Stomach (tissue), 9 donors: Measurements from ENCODE around the gene IFRD2. TPM values are rescaled to one million over a fixed set of nuclear protein-coding genes. Genes with fewer than 3 reads are reported as not detected.

Experiments
- DNase-seq, 2 donors: peaks; one replicate each; pipeline versions ENCODE4 v3.0.0 to v3.0.0-alpha.2; 2013 to 2019
- H3K27ac ChIP-seq, 5 donors: fragments of 200-600 bp in 4 of 5; sonication (generic) in 4 of 5; one replicate each; pipeline ENCODE4 v1.5.1; 2013 to 2019; ENCODE audit warnings: mild to moderate bottlenecking in 1 of 5, moderate library complexity in 1 of 5
- H3K27me3 ChIP-seq, 3 donors: fragments of 200-600 bp; sonication (generic); one replicate each; pipeline ENCODE4 v1.5.1; 2017 to 2019; ENCODE audit warnings: mixed run types in 1 of 3
- H3K36me3 ChIP-seq, 4 donors: fragments of 200-600 bp; sonication (generic); 1 replicate in 3 of 4; 2 replicates in 1 of 4; pipeline ENCODE4 v1.5.1; 2016 to 2019
- H3K4me1 ChIP-seq, 4 donors: fragments of 200-600 bp; sonication (generic); one replicate each; pipeline ENCODE4 v1.5.1; 2016 to 2019
- H3K4me3 ChIP-seq, 4 donors: fragments of 200-600 bp; sonication (generic) in 3 of 4; one replicate each; pipeline ENCODE4 v1.5.1; 2016 to 2019; ENCODE audit warnings: mild to moderate bottlenecking in 1 of 4
- H3K9me3 ChIP-seq, 4 donors: fragments of 200-600 bp; sonication (generic); one replicate each; pipeline ENCODE4 v1.5.1; 2016 to 2019
- CTCF ChIP-seq, 7 experiments: fragments of 450-650 bp in 4 of 7; fragments of 200-600 bp in 3 of 7; sonication (generic) in 3 of 7; IDR thresholded peaks; one replicate each; pipeline ENCODE4 v1.5.1; 2016 to 2019; ENCODE audit warnings: antibody characterized with exemption in 7 of 7, control low read depth in 2 of 7, mild to moderate bottlenecking in 1 of 7
- EP300 ChIP-seq: sonication (generic); formaldehyde crosslinking; IDR thresholded peaks from one replicate; pipeline ENCODE4 v1.6.1; 2017; ENCODE audit warnings: antibody characterized with exemption
- POLR2A ChIP-seq, 4 donors: fragments of 450-650 bp; IDR thresholded peaks; one replicate each; pipeline ENCODE4 v1.6.1; 2016; ENCODE audit warnings: antibody characterized with exemption in 4 of 4, control low read depth in 2 of 4, mild to moderate bottlenecking in 1 of 4, moderate library complexity in 1 of 4
- POLR2AphosphoS5 ChIP-seq, 3 donors: sonication (generic); formaldehyde crosslinking; IDR thresholded peaks; one replicate each; pipeline ENCODE4 v1.6.1; 2016; ENCODE audit warnings: antibody characterized with exemption in 3 of 3
- WGBS, 5 donors: extraction: QIAGEN DNeasy Blood & Tissue Kit in 3 of 5; methylation state at CpG; one replicate each; pipeline versions ENCODE4 v1.1.5 to v1.1.7; 2013 to 2018; 5-methylcytosine and 5-hydroxymethylcytosine counted together
- intact Hi-C: fragments of 100-400 bp; cut with DNase I; formaldehyde crosslinking; loops from one replicate; pipeline ENCODE4 v1.15.1; 2023; ENCODE audit warnings: low total_unique reads
- polyA plus RNA-seq, 3 donors: library from polyadenylated mRNA; stranded (reverse); fragments of 200-250 nt; gene quantifications; one replicate each; pipeline ENCODE4 v1.2.3, GENCODE V29; 2013
- total RNA-seq, 5 donors: library from RNA; depleted of rRNA; stranded (reverse); fragments of >200 nt; gene quantifications; one replicate each; pipeline versions ENCODE4 v1.1.0 to v1.2.3, GENCODE V29; 2014 to 2016
- donor health status: healthy with polysubstance abuse.
- donor health status: Bipolar disorder and iron deficiency.
- donor health status: healthy.

IFRD2 gene
- total and polyA plus RNA-seq, 8 donors: 69.9 to 254 (median 113) TPM

DNA sequence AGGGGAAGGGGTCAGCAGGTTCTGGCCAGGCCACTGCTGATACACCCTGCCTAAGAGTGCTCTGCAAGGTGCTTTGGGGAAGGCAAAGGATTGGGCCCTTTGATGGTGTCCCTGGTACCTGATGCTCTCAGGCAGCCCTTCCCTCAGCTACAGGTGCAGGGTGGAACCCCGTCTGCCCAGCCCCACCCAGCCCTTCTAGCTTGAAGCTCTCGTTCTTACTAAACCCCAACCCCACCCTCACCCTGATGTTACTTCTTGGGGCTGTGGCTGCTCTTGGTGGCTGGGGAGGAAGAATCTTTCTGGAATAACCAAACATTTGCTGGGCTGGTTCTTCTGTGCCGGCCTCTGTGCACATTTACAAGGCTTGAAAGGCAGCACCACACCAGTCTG lies 49.9 kb downstream of the IFRD2 start:
- peaks cover 88 to 100% (median 98%) of the 10 kb centered on the region in 4 donors for H3K4me1 ChIP-seq

DNA sequence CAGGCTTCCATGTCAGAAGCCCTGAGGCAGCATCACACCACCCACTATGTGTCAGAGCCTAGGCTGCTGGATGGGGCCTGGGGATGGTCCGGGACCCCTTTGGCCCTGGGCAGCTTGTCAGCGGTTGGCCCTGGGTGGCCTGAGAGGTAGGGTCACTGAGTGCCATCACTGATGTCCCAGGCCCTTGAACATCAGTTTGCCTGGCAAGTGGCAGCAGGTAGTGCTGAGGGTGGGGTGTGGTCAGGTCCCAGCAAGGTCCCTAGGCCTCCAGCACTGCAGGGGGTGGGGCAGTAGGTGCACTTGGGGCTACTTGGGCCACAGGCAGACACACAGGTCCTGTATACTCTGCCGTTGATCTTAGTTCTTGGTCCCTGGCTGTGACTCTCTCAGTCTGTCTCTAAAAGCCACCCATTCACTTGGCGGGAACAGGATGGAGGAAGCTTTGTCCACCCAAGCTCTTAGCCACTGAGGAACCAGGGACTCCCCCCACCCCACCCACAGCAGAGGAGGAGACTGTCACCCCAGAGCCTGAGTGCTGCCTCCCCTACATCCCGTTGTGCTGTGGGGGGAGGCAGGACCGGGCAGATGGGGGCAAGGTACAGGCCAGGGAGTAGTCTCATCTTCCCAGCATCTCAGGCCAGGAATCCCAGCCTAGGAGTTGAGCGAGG lies 50.4 kb downstream of the IFRD2 start:
- WGBS, 5 donors: 54 to 58% (median 57%) methylated on average over 7 of the region's 7 CpGs

More for the DNA sequence above, 49.9 kb downstream of the IFRD2 start:
- Histone ChIP-seq H3K9me3 (no peaks in the 10 kb centered on the region), H3K27ac (peak overlapping the region; percentile 15 to 97 (median 90)), H3K36me3 (peaks cover 0 to 7% (median 3%) of the 10 kb centered on the region in 4 donors), H3K27me3 (no peaks in the 10 kb centered on the region), H3K4me3 (peak overlapping the region in 2 of 4 donors; percentile 1 to 17)
- intact Hi-C loops: no loop called here
- WGBS, 5 donors: 28 to 58% (median 43%) methylated on average over 3 of the region's 3 CpGs
- TF ChIP-seq EP300 (no peak), POLR2AphosphoS5 (IDR thresholded peaks at IDR 0.05) (no peak), POLR2A (IDR thresholded peaks at IDR 0.05) (no peak), CTCF (IDR thresholded peaks at IDR 0.05) (no peak)
- DNase-seq: no peak

DNA sequence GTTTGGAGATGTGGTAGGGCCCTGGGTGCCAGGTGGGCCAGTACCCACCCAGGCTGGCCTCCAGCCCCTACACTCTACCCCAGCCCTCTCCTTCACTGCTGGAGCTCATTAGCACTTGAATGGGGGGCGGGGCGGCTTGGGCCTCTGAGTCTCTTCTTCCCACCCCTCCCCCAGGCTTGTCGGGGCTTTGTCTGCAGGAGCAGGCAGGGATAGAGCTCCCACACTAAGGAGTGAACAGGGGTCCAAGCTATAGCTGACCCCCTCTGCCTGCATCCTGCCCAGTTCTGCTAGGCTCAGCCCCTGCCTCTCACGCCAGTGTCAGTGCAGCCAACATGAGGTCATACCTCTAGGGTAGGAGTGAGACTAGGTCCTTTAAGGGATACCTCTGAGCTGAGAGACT lies 51.1 kb downstream of the IFRD2 start:
- WGBS, 5 donors: 58 to 82% (median 72%) methylated on average over 4 of the region's 4 CpGs
- no peak for DNase-seq
- no peak for TF ChIP-seq POLR2AphosphoS5 (IDR thresholded peaks at IDR 0.05)
- TF ChIP-seq EP300: no peak
- TF ChIP-seq POLR2A (IDR thresholded peaks at IDR 0.05): no peak
- no peak for TF ChIP-seq CTCF (IDR thresholded peaks at IDR 0.05)

More for the DNA sequence above, 50.4 kb downstream of the IFRD2 start:
- peaks cover 0 to 7% (median 3%) of the 10 kb centered on the region in 4 donors for H3K36me3 ChIP-seq
- TF ChIP-seq POLR2A (IDR thresholded peaks at IDR 0.05) (no peak), CTCF (IDR thresholded peaks at IDR 0.05) (no peak), EP300 (no peak), POLR2AphosphoS5 (IDR thresholded peaks at IDR 0.05) (no peak)
- intact Hi-C loops: no loop called here
- peak overlapping the region in 2 of 4 donors; percentile 1 to 19 for H3K4me3 ChIP-seq
- no peak for DNase-seq
- no peaks in the 10 kb centered on the region for H3K27me3 ChIP-seq
- peak overlapping the region; percentile 15 to 97 (median 90) for H3K27ac ChIP-seq
- peaks cover 88 to 100% (median 98%) of the 10 kb centered on the region in 4 donors for H3K4me1 ChIP-seq
- no peaks in the 10 kb centered on the region for H3K9me3 ChIP-seq

GRCh38 chr3:50239649-50240048 lies 52.6 kb downstream of the IFRD2 start:
- Histone ChIP-seq H3K4me1 (peaks cover 78 to 92% (median 89%) of the 10 kb centered on the region in 4 donors), H3K36me3 (peaks cover 0 to 7% (median 3%) of the 10 kb centered on the region in 4 donors), H3K27ac (peak overlapping the region in 4 of 5 donors; percentile 90 to 97 (median 92)), H3K9me3 (no peaks in the 10 kb centered on the region), H3K4me3 (peak overlapping the region in 1 of 4 donors; percentile 91), H3K27me3 (no peaks in the 10 kb centered on the region)
- WGBS, 5 donors: 73 to 84% (median 79%) methylated on average over 4 of the region's 4 CpGs
- no peak for TF ChIP-seq POLR2AphosphoS5 (IDR thresholded peaks at IDR 0.05)
- no peak for TF ChIP-seq POLR2A (IDR thresholded peaks at IDR 0.05)
- TF ChIP-seq EP300: no peak
- TF ChIP-seq CTCF (IDR thresholded peaks at IDR 0.05): no peak
- intact Hi-C loops: no loop called here
- no peak for DNase-seq

More for the DNA sequence above, 51.1 kb downstream of the IFRD2 start:
- Histone ChIP-seq H3K4me1 (peaks cover 83 to 98% (median 96%) of the 10 kb centered on the region in 4 donors), H3K27me3 (no peaks in the 10 kb centered on the region), H3K27ac (peak overlapping the region in 4 of 5 donors; percentile 84 to 97 (median 92)), H3K4me3 (peak overlapping the region in 2 of 4 donors; percentile 0 to 19), H3K9me3 (no peaks in the 10 kb centered on the region), H3K36me3 (peaks cover 0 to 7% (median 3%) of the 10 kb centered on the region in 4 donors)
- intact Hi-C loops: no loop called here
